ENCODE data around the gene LY9.

DNA sequence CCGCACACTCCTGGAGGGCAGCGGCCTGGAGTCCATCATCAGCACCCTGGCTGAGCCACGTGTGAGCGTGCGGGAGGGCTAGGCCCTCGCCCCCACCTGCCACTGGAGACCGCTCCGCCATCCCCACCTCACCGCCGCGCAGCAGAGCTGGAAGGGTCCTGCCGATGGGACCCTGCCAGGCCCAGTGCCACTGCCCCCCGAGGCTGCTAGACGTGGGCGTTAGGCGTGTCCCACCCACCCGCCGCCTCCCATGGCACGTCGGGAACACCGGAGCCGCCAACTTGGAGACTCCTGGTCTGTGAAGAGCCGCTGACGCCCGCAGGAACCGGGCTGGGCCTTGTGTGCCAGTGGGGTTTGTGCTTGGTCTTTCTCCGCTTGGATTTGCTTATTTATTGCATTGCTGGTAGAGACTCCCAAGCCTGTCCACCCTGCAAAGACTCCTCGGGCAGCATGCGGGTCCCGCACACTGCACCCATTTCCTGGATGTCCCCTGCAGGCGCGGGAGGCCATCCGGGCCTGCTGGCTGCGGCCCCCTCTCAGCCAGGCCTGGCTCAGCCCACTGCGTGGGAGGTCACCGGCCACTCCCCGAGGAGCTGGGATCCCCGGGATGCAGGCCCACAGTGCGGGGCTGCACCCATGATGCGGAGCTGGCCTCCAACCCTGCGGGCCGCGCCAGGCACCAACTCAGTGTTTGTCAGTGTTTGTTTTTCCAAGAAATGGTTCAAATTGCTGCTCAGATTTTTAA is 6.0 kb downstream of the LY9 start:
- TF ChIP-seq, protein P1, sequence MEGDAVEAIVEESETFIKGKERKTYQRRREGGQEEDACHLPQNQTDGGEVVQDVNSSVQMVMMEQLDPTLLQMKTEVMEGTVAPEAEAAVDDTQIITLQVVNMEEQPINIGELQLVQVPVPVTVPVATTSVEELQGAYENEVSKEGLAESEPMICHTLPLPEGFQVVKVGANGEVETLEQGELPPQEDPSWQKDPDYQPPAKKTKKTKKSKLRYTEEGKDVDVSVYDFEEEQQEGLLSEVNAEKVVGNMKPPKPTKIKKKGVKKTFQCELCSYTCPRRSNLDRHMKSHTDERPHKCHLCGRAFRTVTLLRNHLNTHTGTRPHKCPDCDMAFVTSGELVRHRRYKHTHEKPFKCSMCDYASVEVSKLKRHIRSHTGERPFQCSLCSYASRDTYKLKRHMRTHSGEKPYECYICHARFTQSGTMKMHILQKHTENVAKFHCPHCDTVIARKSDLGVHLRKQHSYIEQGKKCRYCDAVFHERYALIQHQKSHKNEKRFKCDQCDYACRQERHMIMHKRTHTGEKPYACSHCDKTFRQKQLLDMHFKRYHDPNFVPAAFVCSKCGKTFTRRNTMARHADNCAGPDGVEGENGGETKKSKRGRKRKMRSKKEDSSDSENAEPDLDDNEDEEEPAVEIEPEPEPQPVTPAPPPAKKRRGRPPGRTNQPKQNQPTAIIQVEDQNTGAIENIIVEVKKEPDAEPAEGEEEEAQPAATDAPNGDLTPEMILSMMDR (IDR thresholded peaks at IDR 0.05), result no peak
- no peak for TF ChIP-seq POLR2A (IDR thresholded peaks at IDR 0.05)

Data from right lobe of liver (tissue), 4 donors.